ENCODE results near the gene LLPH.

The LLPH gene

DNA sequence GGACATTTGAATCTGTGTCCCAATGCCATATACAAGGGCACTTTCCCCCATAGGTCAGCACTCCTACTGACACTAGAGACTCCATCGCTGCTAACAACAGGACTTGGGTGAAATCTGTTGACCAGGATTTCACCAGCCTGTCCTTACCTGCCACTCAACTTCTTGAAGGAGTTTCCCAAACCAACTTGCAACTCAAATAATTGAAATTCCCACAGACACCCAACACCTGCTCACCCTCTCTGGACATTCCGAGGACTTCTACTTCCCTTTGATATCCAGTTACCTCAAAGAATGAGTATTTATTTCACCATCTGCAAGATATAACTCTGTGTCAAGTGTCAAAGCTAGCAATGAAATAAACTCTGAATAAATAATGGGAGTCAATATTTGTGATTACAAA lies 44.6 kb downstream of the LLPH start:
- TF ChIP-seq CTCF (IDR thresholded peaks at IDR 0.05; ENCODE audit: control insufficient read depth, insufficient read depth, low read depth, low read length, missing control alignments), result no peak
- no peak for DNase-seq (ENCODE audit: low read depth)
- H3K4me3 ChIP-seq (ENCODE audit: control insufficient read depth, low read depth, low read length), result no peak overlapping the region

DNA sequence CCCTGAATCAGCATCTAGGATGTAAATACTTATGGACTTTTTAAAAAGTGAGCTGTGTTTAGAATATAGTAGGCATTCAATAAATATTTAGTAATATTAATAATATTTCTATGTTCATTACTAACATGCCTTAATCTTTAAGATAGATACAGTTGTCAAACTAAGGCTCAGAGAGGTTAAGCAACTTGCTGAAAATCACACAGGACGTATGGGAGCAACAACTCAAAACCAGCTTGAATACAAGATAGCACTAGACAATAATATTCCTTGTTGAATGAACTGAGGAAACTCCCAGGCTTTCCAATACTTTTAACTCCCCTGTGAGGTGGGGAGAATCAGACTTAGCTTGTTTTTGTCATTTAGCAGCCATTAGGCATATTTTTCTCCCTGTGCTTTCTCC lies 45.3 kb downstream of the LLPH start:
- DNase-seq (ENCODE audit: low read depth), result no peak
- H3K4me3 ChIP-seq (ENCODE audit: control insufficient read depth, low read depth, low read length), result no peak overlapping the region
- TF ChIP-seq CTCF (IDR thresholded peaks at IDR 0.05; ENCODE audit: control insufficient read depth, insufficient read depth, low read depth, low read length, missing control alignments), result no peak

DNA sequence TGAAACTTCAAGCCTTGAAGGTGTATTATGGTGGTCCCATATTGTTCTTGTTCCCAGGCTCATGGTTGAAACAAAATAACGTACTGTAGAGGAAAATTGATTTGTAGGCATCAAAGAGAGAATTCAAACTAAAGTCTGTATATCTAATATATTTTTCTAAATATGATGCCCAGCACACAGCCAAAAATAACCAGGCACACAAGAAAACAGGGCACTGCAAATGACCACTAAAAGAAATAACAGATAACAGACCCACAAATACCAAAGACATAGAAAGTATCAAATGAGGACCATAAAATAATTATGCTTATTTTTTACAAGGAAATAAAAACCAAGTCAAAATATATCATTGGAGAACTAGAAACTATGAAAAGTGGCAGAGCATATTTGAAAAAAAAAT lies 46.8 kb downstream of the LLPH start:
- TF ChIP-seq CTCF (IDR thresholded peaks at IDR 0.05; ENCODE audit: control insufficient read depth, insufficient read depth, low read depth, low read length, missing control alignments), result no peak
- no peak for DNase-seq (ENCODE audit: low read depth)
- no peak overlapping the region for H3K4me3 ChIP-seq (ENCODE audit: control insufficient read depth, low read depth, low read length)

GRCh38 chr12:66082744-66083143 lies 47.8 kb downstream of the LLPH start:
- H3K4me3 ChIP-seq (ENCODE audit: control insufficient read depth, low read depth, low read length), result no peak overlapping the region
- TF ChIP-seq CTCF (IDR thresholded peaks at IDR 0.05; ENCODE audit: control insufficient read depth, insufficient read depth, low read depth, low read length, missing control alignments), result no peak
- no peak for DNase-seq (ENCODE audit: low read depth)

DNA sequence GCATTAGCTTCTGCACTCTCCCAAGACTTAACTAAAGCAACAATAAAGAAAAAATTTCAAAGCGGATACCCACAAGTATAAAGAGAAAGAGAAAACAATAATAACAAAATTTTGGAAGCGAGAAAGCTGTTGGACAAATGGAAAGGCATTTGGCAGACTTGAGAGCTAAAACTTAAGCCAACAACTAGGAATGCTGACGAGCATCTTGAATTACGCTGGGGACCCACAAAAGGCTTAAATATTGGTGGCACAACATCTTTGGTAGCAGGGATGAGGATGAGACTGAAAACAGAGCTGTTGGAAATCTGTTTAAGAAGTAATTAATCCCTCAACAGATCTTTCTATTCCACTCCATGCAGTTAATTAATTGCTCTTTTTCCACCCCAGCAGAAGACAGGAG lies 49.8 kb downstream of the LLPH start:
- no peak overlapping the region for H3K4me3 ChIP-seq (ENCODE audit: control insufficient read depth, low read depth, low read length)
- no peak for TF ChIP-seq CTCF (IDR thresholded peaks at IDR 0.05; ENCODE audit: control insufficient read depth, insufficient read depth, low read depth, low read length, missing control alignments)
- DNase-seq (ENCODE audit: low read depth), result no peak

DNA sequence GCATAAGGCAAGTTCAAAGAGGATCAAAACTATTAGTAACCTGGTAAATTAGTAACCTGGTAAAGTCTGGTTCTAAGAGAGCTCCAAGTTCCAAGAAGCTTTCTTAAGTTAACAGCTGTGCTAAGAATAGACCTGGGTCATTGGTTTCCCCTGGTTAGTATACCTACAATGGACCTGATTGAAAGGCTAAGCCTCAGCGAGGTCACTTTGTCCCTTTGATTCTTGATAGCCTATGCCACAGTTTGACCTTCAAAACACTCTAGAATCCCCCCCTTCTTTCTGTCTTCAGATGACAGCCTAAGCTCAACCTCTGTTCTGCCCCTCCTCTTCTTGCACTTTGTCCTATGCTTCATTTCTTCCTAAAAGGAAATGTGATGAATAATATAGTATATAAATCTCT lies 53.0 kb downstream of the LLPH start:
- TF ChIP-seq CTCF (IDR thresholded peaks at IDR 0.05; ENCODE audit: control insufficient read depth, insufficient read depth, low read depth, low read length, missing control alignments), result no peak
- no peak overlapping the region for H3K4me3 ChIP-seq (ENCODE audit: control insufficient read depth, low read depth, low read length)
- no peak for DNase-seq (ENCODE audit: low read depth)

DNA sequence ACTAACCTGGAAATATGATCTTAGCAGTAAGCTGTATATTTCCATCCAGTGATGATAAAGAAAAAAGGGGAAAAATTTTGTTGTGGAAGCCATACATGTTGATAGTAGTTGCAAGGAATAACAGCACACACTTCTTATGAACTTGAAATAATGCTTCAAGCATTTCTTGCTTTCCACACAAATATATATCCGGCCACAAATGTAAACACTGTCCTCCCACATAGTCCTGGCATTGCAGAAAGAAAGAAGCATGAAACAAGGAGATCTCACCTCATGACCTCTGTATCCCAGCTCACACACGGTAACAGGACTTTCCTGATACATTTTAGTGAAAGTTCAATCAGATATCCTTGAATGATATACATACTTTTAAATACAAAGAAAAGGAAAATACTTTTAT lies 56.0 kb downstream of the LLPH start:
- TF ChIP-seq CTCF (IDR thresholded peaks at IDR 0.05; ENCODE audit: control insufficient read depth, insufficient read depth, low read depth, low read length, missing control alignments), result no peak
- no peak overlapping the region for H3K4me3 ChIP-seq (ENCODE audit: control insufficient read depth, low read depth, low read length)
- no peak for DNase-seq (ENCODE audit: low read depth)

Data from AG09309 (cell line).